HepG2 (cell line): ENCODE data around the gene MSI2.

Experiments used
- E2F5 ChIP-seq: sonication (generic); formaldehyde crosslinking; conservative IDR thresholded peaks from 2 replicates; pipeline ENCODE4 v1.4.0; 2020; ENCODE audit warnings: missing genetic modification reagents
- ELF4 ChIP-seq: sonication (generic); formaldehyde crosslinking; IDR thresholded peaks from 2 replicates; pipeline ENCODE4 v1.5.0; 2020; ENCODE audit warnings: missing genetic modification reagents, mild to moderate bottlenecking, moderate library complexity, borderline replicate concordance
- FOXM1 ChIP-seq: sonication (generic); formaldehyde crosslinking; IDR thresholded peaks from 2 replicates; pipeline ENCODE4 v1.5.0; 2020; ENCODE audit warnings: missing genetic modification reagents
- GFI1 ChIP-seq: sonication (generic); formaldehyde crosslinking; IDR thresholded peaks from 2 replicates; pipeline ENCODE4 v1.5.0; 2020; ENCODE audit warnings: missing genetic modification reagents, mild to moderate bottlenecking, borderline replicate concordance
- MXD3 ChIP-seq: IDR thresholded peaks from 2 replicates; pipeline ENCODE4 v1.6.1; 2016; ENCODE audit warnings: mild to moderate bottlenecking, missing biosample characterization, missing genetic modification reagents
- RBFOX2 ChIP-seq: fragments of 200-400 bp; formaldehyde crosslinking; IDR thresholded peaks from 2 replicates; pipeline ENCODE4 v1.6.1; 2017; ENCODE audit warnings: low read depth, mild to moderate bottlenecking, low read length
- TF ChIP-seq, protein P1 (sequence below): sonication (generic); formaldehyde crosslinking; IDR thresholded peaks from 2 replicates; pipeline ENCODE4 v1.5.0; 2020; ENCODE audit warnings: mild to moderate bottlenecking, missing genetic modification reagents, moderate library complexity
- TF ChIP-seq, protein P2 (sequence below): sonication (generic); formaldehyde crosslinking; IDR thresholded peaks from 2 replicates; pipeline ENCODE4 v1.8.1; 2023; ENCODE audit warnings: mild to moderate bottlenecking, inconsistent platforms, moderate library complexity, missing genetic modification reagents, borderline replicate concordance

DNA sequence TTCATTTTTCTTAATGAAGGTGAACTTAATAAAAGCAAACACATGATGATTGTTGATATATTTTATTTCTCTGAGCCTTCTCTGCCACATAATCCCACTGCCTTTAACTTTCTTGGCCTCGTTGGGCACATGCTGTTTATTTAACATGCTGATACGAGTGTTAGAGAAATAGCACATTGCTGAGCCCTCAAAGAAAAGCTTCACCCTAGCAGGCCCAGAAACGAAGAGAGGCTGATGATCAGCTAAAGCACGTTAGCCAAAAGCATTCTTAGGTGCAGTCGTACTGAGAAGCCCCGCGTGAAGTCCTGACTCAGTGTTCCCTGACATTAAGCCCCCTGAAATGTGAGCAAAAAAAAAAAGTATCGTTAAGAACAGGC lies 366.0 kb downstream of the MSI2 start:
- TF ChIP-seq, protein P1, sequence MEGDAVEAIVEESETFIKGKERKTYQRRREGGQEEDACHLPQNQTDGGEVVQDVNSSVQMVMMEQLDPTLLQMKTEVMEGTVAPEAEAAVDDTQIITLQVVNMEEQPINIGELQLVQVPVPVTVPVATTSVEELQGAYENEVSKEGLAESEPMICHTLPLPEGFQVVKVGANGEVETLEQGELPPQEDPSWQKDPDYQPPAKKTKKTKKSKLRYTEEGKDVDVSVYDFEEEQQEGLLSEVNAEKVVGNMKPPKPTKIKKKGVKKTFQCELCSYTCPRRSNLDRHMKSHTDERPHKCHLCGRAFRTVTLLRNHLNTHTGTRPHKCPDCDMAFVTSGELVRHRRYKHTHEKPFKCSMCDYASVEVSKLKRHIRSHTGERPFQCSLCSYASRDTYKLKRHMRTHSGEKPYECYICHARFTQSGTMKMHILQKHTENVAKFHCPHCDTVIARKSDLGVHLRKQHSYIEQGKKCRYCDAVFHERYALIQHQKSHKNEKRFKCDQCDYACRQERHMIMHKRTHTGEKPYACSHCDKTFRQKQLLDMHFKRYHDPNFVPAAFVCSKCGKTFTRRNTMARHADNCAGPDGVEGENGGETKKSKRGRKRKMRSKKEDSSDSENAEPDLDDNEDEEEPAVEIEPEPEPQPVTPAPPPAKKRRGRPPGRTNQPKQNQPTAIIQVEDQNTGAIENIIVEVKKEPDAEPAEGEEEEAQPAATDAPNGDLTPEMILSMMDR (CRISPR knock-in tag) = no peak
- TF ChIP-seq E2F5 (CRISPR knock-in tag) = no peak
- TF ChIP-seq MXD3 = no peak
- no peak for TF ChIP-seq RBFOX2
- TF ChIP-seq FOXM1 (CRISPR knock-in tag) = no peak
- TF ChIP-seq GFI1 (CRISPR knock-in tag) = no peak
- TF ChIP-seq, protein P2, sequence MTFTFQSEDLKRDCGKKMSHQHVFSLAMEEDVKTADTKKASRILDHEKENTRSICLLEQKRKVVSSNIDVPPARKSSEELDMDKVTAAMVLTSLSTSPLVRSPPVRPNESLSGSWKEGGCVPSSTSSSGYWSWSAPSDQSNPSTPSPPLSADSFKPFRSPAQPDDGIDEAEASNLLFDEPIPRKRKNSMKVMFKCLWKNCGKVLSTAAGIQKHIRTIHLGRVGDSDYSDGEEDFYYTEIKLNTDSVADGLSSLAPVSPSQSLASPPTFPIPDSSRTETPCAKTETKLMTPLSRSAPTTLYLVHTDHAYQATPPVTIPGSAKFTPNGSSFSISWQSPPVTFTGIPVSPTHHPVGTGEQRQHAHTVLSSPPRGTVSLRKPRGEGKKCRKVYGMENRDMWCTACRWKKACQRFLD (CRISPR knock-in tag) = no peak
- TF ChIP-seq ELF4 (CRISPR knock-in tag) = no peak
